GM12873 (cell line): ENCODE measurements around the gene ADAT3.

Experiments used
- TF ChIP-seq, protein P1 (sequence below): IDR thresholded peaks from 2 replicates; pipeline ENCODE4 v1.5.1; 2012; ENCODE audit warnings: low read depth, mild to moderate bottlenecking, moderate library complexity, low read length, control low read depth; ENCODE audit not compliant: insufficient read depth; ENCODE audit errors: missing control alignments

The ADAT3 gene

GRCh38 chr19:1905110-1905862 lies at the start of gene ADAT3, which contains the start of gene SCAMP4:
Gene ADAT3 (plus strand): TSS chr19:1905399. CDS start chr19:1912048, 6,649 bp downstream.
Gene SCAMP4 (plus strand): TSS chr19:1905399. CDS start chr19:1915020, 9,621 bp downstream.
- TF ChIP-seq, protein P1, sequence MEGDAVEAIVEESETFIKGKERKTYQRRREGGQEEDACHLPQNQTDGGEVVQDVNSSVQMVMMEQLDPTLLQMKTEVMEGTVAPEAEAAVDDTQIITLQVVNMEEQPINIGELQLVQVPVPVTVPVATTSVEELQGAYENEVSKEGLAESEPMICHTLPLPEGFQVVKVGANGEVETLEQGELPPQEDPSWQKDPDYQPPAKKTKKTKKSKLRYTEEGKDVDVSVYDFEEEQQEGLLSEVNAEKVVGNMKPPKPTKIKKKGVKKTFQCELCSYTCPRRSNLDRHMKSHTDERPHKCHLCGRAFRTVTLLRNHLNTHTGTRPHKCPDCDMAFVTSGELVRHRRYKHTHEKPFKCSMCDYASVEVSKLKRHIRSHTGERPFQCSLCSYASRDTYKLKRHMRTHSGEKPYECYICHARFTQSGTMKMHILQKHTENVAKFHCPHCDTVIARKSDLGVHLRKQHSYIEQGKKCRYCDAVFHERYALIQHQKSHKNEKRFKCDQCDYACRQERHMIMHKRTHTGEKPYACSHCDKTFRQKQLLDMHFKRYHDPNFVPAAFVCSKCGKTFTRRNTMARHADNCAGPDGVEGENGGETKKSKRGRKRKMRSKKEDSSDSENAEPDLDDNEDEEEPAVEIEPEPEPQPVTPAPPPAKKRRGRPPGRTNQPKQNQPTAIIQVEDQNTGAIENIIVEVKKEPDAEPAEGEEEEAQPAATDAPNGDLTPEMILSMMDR: no peak

- TF ChIP-seq, protein P1: no peak
Observed at GRCh38 chr19:1855828-1856255, 49.4 kb upstream of the ADAT3 start.

DNA sequence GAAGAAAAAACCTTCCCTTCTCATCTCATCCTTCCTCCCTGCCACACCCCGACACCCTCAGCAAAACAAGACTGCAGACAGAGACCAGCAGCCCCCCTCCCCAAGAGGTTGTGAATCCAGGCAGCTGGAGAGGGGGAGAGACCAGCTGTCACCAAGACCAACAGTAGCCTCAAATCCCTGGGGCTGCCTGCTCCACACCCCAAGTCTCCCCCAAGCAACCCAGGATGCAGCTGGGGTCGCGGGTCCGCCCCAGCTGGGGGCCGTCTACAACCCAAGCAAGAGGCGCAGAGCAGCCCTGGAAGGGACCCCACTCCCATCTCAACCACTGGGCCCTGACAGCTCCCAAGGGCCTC lies 48.9 kb upstream of the ADAT3 start:
- TF ChIP-seq, protein P1: no peak

DNA sequence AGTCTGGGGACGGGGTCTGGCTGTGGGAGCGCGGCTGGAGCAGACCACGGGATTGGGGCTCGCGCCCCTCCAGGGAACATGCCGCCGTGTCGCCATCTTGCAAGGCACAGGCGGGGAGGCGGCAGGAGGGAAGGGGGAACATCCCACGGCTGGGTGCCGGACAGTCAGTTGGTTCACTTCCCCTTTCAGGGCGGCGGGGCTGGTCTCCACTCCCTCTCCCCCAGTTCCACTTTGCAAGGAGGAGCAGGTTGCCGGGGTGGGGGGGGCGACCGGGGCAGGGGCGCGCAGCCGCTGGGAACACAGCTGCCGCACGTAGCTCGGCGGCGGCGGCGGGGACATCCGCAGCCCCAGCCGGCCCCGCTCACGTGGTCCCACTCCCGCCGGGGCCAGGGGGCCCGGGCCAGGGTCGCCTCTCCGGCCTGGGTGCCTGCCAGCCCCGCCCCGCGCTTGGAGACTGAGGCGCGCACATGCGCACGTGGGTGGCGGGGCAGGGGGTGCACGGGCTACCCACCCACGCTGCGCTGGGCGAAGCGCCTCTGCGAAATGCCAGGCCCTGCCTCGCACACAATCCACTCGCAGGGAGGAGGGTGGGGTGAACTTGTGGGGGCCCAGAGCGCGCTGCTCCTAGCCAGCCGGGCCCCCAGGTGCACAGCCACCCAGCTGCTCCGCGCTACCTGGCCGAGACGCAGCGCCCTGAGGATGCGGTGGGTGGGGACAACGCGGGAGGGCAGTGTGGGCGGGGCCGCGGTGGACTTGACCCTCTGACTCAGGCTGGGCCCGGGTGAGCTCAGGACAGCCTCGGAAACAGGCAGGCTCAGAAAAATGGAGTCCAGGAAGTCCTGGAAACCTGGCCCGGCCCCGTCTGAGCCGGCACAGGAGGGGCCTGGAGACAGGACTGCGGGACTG lies 48.2 kb upstream of the ADAT3 start:
- TF ChIP-seq, protein P1: no peak

- TF ChIP-seq, protein P1: no peak
Observed at GRCh38 chr19:1857648-1858326, 47.4 kb upstream of the ADAT3 start.

- TF ChIP-seq, protein P1: no peak
Observed at GRCh38 chr19:1858412-1859081, 46.7 kb upstream of the ADAT3 start.
